Upper lobe of right lung (tissue), 1 donor: ENCODE results near the gene SPDYE1. TPM values are rescaled to one million over a fixed set of nuclear protein-coding genes. Genes with fewer than 3 reads are reported as not detected.
A peak's percentile ranks its signal among the peaks of the same experiment; 100 is the strongest.
"Not testable (repeated sequence)": the region's sequence is repeated elsewhere in the genome, so short reads cannot be mapped to it uniquely, and the experiment has no call there.

ENCODE experiments used
- ATAC-seq: fragments of 200-7000 bp; cut with Tn5 transposase; one replicate; pipeline ENCODE4 v1.9.1; 2020; ENCODE audit warnings: mild to moderate bottlenecking, moderate library complexity
- DNase-seq: peaks from one replicate; pipeline ENCODE4 v3.0.0-alpha.2; 2020
- H3K27ac ChIP-seq: fragments of 200-600 bp; one replicate; pipeline ENCODE4 v1.8.0; 2022
- H3K27me3 ChIP-seq: fragments of 200-600 bp; one replicate; pipeline ENCODE4 v1.8.0; 2022; ENCODE audit warnings: mild to moderate bottlenecking
- H3K36me3 ChIP-seq: fragments of 200-600 bp; one replicate; pipeline ENCODE4 v1.8.0; 2022
- H3K4me1 ChIP-seq: fragments of 200-600 bp; one replicate; pipeline ENCODE4 v1.8.0; 2022
- H3K4me3 ChIP-seq: fragments of 200-600 bp; one replicate; pipeline ENCODE4 v1.8.0; 2022; ENCODE audit warnings: mild to moderate bottlenecking
- H3K9me3 ChIP-seq: fragments of 200-600 bp; one replicate; pipeline ENCODE4 v1.8.0; 2022
- CTCF ChIP-seq: fragments of 200-600 bp; IDR thresholded peaks from one replicate; pipeline ENCODE4 v1.8.0; 2022; ENCODE audit warnings: antibody characterized with exemption
- intact Hi-C: fragments of 100-400 bp; cut with DNase I; formaldehyde crosslinking; loops from one replicate; pipeline ENCODE4 v1.11.0; 2022
- total RNA-seq: library from RNA; stranded (reverse); fragmentation: NEBNext Ultra II Directional; extraction: Animal tissue kit (Norgen Biotek cat#: 25700); gene quantifications from one replicate; pipeline ENCODE4 v1.2.1, GENCODE V29; 2021
- donor health status: DM: no; HTN: yes; CAD: no; lungs with severe emphysema.

SPDYE1 gene
- total RNA-seq, 1 donor from 2014 or later, result not detected

- ATAC-seq (no peak), DNase-seq (no peak)
- Histone ChIP-seq H3K4me3 (no peak overlapping the region), H3K9me3 (no peaks in the 10 kb centered on the region), H3K36me3 (no peaks in the 10 kb centered on the region), H3K4me1 (no peaks in the 10 kb centered on the region), H3K27ac (no peak overlapping the region), H3K27me3 (no peaks in the 10 kb centered on the region)
- TF ChIP-seq CTCF, result no peak
- intact Hi-C loops, result no loop called here
Observed at GRCh38 chr7:43960933-43961332, 36.8 kb upstream of the SPDYE1 start.

GRCh38 chr7:43966392-43966791, 31.3 kb upstream of the SPDYE1 start:
- H3K27ac ChIP-seq, H3K4me1 ChIP-seq, ATAC-seq, H3K9me3 ChIP-seq, H3K27me3 ChIP-seq, H3K36me3 ChIP-seq, intact Hi-C loops, DNase-seq, H3K4me3 ChIP-seq: not testable (repeated sequence)

GRCh38 chr7:43968172-43969040, 29.3 kb upstream of the SPDYE1 start:
- H3K27me3 ChIP-seq, H3K27ac ChIP-seq, H3K4me1 ChIP-seq, H3K36me3 ChIP-seq, H3K9me3 ChIP-seq, H3K4me3 ChIP-seq, intact Hi-C loops, DNase-seq: not testable (repeated sequence)
- peak; percentile 28 for ATAC-seq

GRCh38 chr7:43969586-43969985, 28.1 kb upstream of the SPDYE1 start:
- H3K4me3 ChIP-seq, ATAC-seq, H3K36me3 ChIP-seq, H3K27ac ChIP-seq, H3K4me1 ChIP-seq, intact Hi-C loops, H3K9me3 ChIP-seq, H3K27me3 ChIP-seq, DNase-seq: not testable (repeated sequence)

GRCh38 chr7:43970698-43971097, 27.0 kb upstream of the SPDYE1 start:
- H3K4me1 ChIP-seq, ATAC-seq, H3K27me3 ChIP-seq, intact Hi-C loops, H3K9me3 ChIP-seq, H3K4me3 ChIP-seq, H3K27ac ChIP-seq, DNase-seq, H3K36me3 ChIP-seq: not testable (repeated sequence)

- H3K36me3 ChIP-seq, DNase-seq, intact Hi-C loops, H3K27ac ChIP-seq, ATAC-seq, H3K27me3 ChIP-seq, H3K4me1 ChIP-seq, H3K4me3 ChIP-seq, H3K9me3 ChIP-seq: not testable (repeated sequence)
Observed at GRCh38 chr7:43974033-43974573, 23.6 kb upstream of the SPDYE1 start.

- H3K36me3 ChIP-seq, H3K27me3 ChIP-seq, H3K4me1 ChIP-seq, H3K27ac ChIP-seq, intact Hi-C loops, H3K4me3 ChIP-seq, DNase-seq, H3K9me3 ChIP-seq: not testable (repeated sequence)
- peak; percentile 4 for ATAC-seq
Observed at GRCh38 chr7:43974725-43975482, 22.8 kb upstream of the SPDYE1 start.

- H3K4me3 ChIP-seq, result no peak overlapping the region
- no peaks in the 10 kb centered on the region for H3K9me3 ChIP-seq
- H3K36me3 ChIP-seq, result no peaks in the 10 kb centered on the region
- TF ChIP-seq CTCF, result no peak
- no peaks in the 10 kb centered on the region for H3K27me3 ChIP-seq
- H3K4me1 ChIP-seq, result no peaks in the 10 kb centered on the region
- intact Hi-C loops, result no loop called here
- ATAC-seq (no peak), DNase-seq (no peak)
- no peak overlapping the region for H3K27ac ChIP-seq
Observed at GRCh38 chr7:43977525-43977924, 20.2 kb upstream of the SPDYE1 start.

GRCh38 chr7:43978102-43978501, 19.6 kb upstream of the SPDYE1 start:
- H3K36me3 ChIP-seq, intact Hi-C loops, H3K27me3 ChIP-seq, ATAC-seq, DNase-seq, H3K27ac ChIP-seq, H3K9me3 ChIP-seq, H3K4me3 ChIP-seq, H3K4me1 ChIP-seq: not testable (repeated sequence)

- H3K27me3 ChIP-seq, H3K4me1 ChIP-seq, H3K9me3 ChIP-seq, H3K27ac ChIP-seq, H3K36me3 ChIP-seq, intact Hi-C loops, H3K4me3 ChIP-seq, DNase-seq: not testable (repeated sequence)
- peak; percentile 14 for ATAC-seq
Observed at GRCh38 chr7:43982848-43983247, 14.8 kb upstream of the SPDYE1 start.

- H3K4me1 ChIP-seq, H3K4me3 ChIP-seq, H3K9me3 ChIP-seq, DNase-seq, H3K36me3 ChIP-seq, H3K27ac ChIP-seq, ATAC-seq, H3K27me3 ChIP-seq, intact Hi-C loops: not testable (repeated sequence)
Observed at GRCh38 chr7:43983736-43984135, 14.0 kb upstream of the SPDYE1 start.
